Bone marrow (tissue), 2 donors: Measurements from ENCODE around the gene PARP12.

Source experiments
- DNase-seq, 2 donors: peaks; one replicate each; lab custom pipeline; 2025; lab: John Stamatoyannopoulos, UW

Gene PARP12

GRCh38 chr7:140035400-140036223, 27.1 kb downstream of the PARP12 start:
- no peak for DNase-seq

GRCh38 chr7:140034421-140034820, 28.3 kb downstream of the PARP12 start:
- DNase-seq: no peak

- DNase-seq: no peak
These were observed 28.9 kb downstream of the PARP12 start for GRCh38 chr7:140033779-140034363.

GRCh38 chr7:140033036-140033435, 29.7 kb downstream of the PARP12 start:
- DNase-seq: no peak

- DNase-seq: no peak
These were observed 31.4 kb downstream of the PARP12 start for GRCh38 chr7:140031364-140031763.

GRCh38 chr7:140029072-140029471, 33.7 kb downstream of the PARP12 start:
- DNase-seq: no peak

GRCh38 chr7:140028311-140028710, 34.4 kb downstream of the PARP12 start:
- no peak for DNase-seq

- no peak for DNase-seq
These were observed 34.9 kb downstream of the PARP12 start for GRCh38 chr7:140027858-140028257.

GRCh38 chr7:140026935-140027334, 35.8 kb downstream of the PARP12 start:
- no peak for DNase-seq

- DNase-seq: no peak
These were observed 36.8 kb downstream of the PARP12 start for GRCh38 chr7:140025814-140026433.

- DNase-seq: no peak
These were observed 37.5 kb downstream of the PARP12 start for GRCh38 chr7:140025241-140025640.

- no peak for DNase-seq
These were observed 38.2 kb downstream of the PARP12 start for GRCh38 chr7:140024585-140024984.

GRCh38 chr7:140023728-140024127, 39.0 kb downstream of the PARP12 start:
- DNase-seq: no peak

- no peak for DNase-seq
These were observed 40.1 kb downstream of the PARP12 start for GRCh38 chr7:140022582-140023211.

GRCh38 chr7:140021603-140022002, 41.1 kb downstream of the PARP12 start:
- no peak for DNase-seq

- DNase-seq: no peak
These were observed 43.1 kb downstream of the PARP12 start for GRCh38 chr7:140019606-140020005.

- no peak for DNase-seq
These were observed 43.6 kb downstream of the PARP12 start for GRCh38 chr7:140019172-140019571.

- no peak for DNase-seq
These were observed 44.4 kb downstream of the PARP12 start for GRCh38 chr7:140018125-140019043.

GRCh38 chr7:140017543-140017942, 45.2 kb downstream of the PARP12 start:
- DNase-seq: no peak

GRCh38 chr7:140017034-140017433, 45.7 kb downstream of the PARP12 start:
- DNase-seq: no peak

GRCh38 chr7:140016540-140016939, 46.2 kb downstream of the PARP12 start:
- DNase-seq: no peak
